Neural progenitor cell (in vitro differentiated cells): ENCODE measurements around the gene ST6GAL1.

Experiments used
- EZH2 ChIP-seq: fragments of 200-600 bp; sonication (generic); IDR thresholded peaks from 2 replicates; pipeline ENCODE4 v1.6.1; 2017; ENCODE audit warnings: antibody characterized with exemption, mild to moderate bottlenecking, moderate library complexity
- EZH2phosphoT487 ChIP-seq: fragments of 200-600 bp; sonication (generic); IDR thresholded peaks from 2 replicates; pipeline ENCODE4 v1.6.1; 2017; ENCODE audit warnings: antibody characterized with exemption
- TF ChIP-seq, protein P1 (sequence below): fragments of 200-600 bp; sonication (generic); IDR thresholded peaks from 2 replicates; pipeline ENCODE4 v1.5.1; 2017; ENCODE audit warnings: antibody characterized with exemption, mild to moderate bottlenecking

DNA sequence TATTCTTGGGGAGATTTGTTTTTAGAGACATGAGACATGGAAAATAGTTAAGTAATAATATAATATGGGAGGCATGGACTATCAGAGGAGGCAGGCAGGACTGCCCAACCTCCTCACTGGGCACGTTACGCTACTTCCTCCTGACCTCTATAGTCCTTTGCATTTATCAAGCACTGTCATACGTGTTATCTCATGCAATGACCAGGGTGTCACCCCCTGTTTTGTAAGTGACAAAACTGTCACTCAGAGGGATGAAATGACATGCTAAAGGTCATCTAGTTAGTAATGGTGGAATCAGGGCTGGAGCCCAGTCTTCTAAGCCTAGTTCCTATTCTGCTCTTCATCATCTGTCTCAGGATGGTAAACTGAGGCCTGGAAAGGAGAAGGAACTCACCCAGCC lies 66.7 kb downstream of the ST6GAL1 start:
- TF ChIP-seq EZH2 (no peak), EZH2phosphoT487 (no peak)
- TF ChIP-seq, protein P1, sequence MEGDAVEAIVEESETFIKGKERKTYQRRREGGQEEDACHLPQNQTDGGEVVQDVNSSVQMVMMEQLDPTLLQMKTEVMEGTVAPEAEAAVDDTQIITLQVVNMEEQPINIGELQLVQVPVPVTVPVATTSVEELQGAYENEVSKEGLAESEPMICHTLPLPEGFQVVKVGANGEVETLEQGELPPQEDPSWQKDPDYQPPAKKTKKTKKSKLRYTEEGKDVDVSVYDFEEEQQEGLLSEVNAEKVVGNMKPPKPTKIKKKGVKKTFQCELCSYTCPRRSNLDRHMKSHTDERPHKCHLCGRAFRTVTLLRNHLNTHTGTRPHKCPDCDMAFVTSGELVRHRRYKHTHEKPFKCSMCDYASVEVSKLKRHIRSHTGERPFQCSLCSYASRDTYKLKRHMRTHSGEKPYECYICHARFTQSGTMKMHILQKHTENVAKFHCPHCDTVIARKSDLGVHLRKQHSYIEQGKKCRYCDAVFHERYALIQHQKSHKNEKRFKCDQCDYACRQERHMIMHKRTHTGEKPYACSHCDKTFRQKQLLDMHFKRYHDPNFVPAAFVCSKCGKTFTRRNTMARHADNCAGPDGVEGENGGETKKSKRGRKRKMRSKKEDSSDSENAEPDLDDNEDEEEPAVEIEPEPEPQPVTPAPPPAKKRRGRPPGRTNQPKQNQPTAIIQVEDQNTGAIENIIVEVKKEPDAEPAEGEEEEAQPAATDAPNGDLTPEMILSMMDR, result no peak
